Activated T-helper 17 cell treated with anti-CD3 and anti-CD28 coated beads, Interleukin-2, amount 50 U/mL, for 72 hours (primary cell): ENCODE measurements around the gene TSHZ2. TPM values are rescaled to one million over a fixed set of nuclear protein-coding genes. Genes with fewer than 3 reads are reported as not detected.
"Not testable (repeated sequence)": the region's sequence is repeated elsewhere in the genome, so short reads cannot be mapped to it uniquely, and the experiment has no call there.

Experiments
- ATAC-seq: fragments of 150-1000 bp; cut with Tn5 transposase; replicated peaks from 2 replicates; pipeline ENCODE4 v1.10.0; 2021; ENCODE audit warnings: mild to moderate bottlenecking, moderate library complexity
- H3K27ac Mint-ChIP-seq: one replicate; pipeline ENCODE4 v1.8.0; 2022; ENCODE audit warnings: mixed read lengths
- H3K27me3 Mint-ChIP-seq: one replicate; pipeline ENCODE4 v1.8.0; 2022; ENCODE audit warnings: mixed read lengths
- H3K36me3 Mint-ChIP-seq: one replicate; pipeline ENCODE4 v1.8.0; 2022; ENCODE audit warnings: low read depth, mild to moderate bottlenecking, mixed read lengths
- H3K4me1 Mint-ChIP-seq: one replicate; pipeline ENCODE4 v1.8.0; 2022; ENCODE audit warnings: mixed read lengths
- H3K4me3 Mint-ChIP-seq: one replicate; pipeline ENCODE4 v1.8.0; 2022; ENCODE audit warnings: mild to moderate bottlenecking, mixed read lengths
- H3K9me3 Mint-ChIP-seq: one replicate; pipeline ENCODE4 v1.8.0; 2022; ENCODE audit warnings: mixed read lengths
- total RNA-seq, 2 donors: library from RNA; stranded (reverse); gene quantifications; one replicate each; pipeline ENCODE4 v1.2.3, GENCODE V29; 2022

Gene TSHZ2
- total RNA-seq, 2 donors from 2014 or later: 29.8 to 58.2 TPM

GRCh38 chr20:53019464-53019863, 47.3 kb downstream of the TSHZ2 start:
- no peak for ATAC-seq
- H3K4me3 Mint-ChIP-seq: peak overlapping the region; percentile 58
- H3K27ac Mint-ChIP-seq: peak overlapping the region; percentile 90
- peaks cover 15% of the 10 kb centered on the region for H3K9me3 Mint-ChIP-seq
- H3K27me3 Mint-ChIP-seq: no peaks in the 10 kb centered on the region
- H3K4me1 Mint-ChIP-seq: peaks cover 42% of the 10 kb centered on the region
- H3K36me3 Mint-ChIP-seq: peaks cover 40% of the 10 kb centered on the region

GRCh38 chr20:53020376-53020775, 48.2 kb downstream of the TSHZ2 start:
- Mint-ChIP-seq H3K36me3 (peaks cover 31% of the 10 kb centered on the region), H3K27ac (peak overlapping the region; percentile 90), H3K4me1 (peaks cover 34% of the 10 kb centered on the region), H3K4me3 (peak overlapping the region; percentile 58), H3K9me3 (peaks cover 8% of the 10 kb centered on the region), H3K27me3 (no peaks in the 10 kb centered on the region)
- no peak for ATAC-seq

- Mint-ChIP-seq H3K27me3 (no peaks in the 10 kb centered on the region), H3K4me1 (peaks cover 34% of the 10 kb centered on the region), H3K27ac (peak overlapping the region; percentile 90), H3K36me3 (peaks cover 31% of the 10 kb centered on the region), H3K9me3 (peaks cover 8% of the 10 kb centered on the region), H3K4me3 (peak overlapping the region; percentile 58)
- no peak for ATAC-seq
These were observed 48.7 kb downstream of the TSHZ2 start for GRCh38 chr20:53020834-53021233.

GRCh38 chr20:53021934-53022333, 49.8 kb downstream of the TSHZ2 start:
- Mint-ChIP-seq H3K4me3 (peak overlapping the region; percentile 58), H3K27me3 (no peaks in the 10 kb centered on the region), H3K9me3 (peaks cover 4% of the 10 kb centered on the region), H3K27ac (peak overlapping the region; percentile 90), H3K36me3 (peaks cover 21% of the 10 kb centered on the region), H3K4me1 (peaks cover 34% of the 10 kb centered on the region)
- ATAC-seq: peak; percentile 83

GRCh38 chr20:53023732-53024520, 51.8 kb downstream of the TSHZ2 start:
- peaks cover 4% of the 10 kb centered on the region for H3K9me3 Mint-ChIP-seq
- peaks cover 27% of the 10 kb centered on the region for H3K36me3 Mint-ChIP-seq
- peak overlapping the region; percentile 58 for H3K4me3 Mint-ChIP-seq
- peak overlapping the region; percentile 90 for H3K27ac Mint-ChIP-seq
- peaks cover 40% of the 10 kb centered on the region for H3K4me1 Mint-ChIP-seq
- peak; percentile 53 for ATAC-seq
- H3K27me3 Mint-ChIP-seq: peaks cover 4% of the 10 kb centered on the region

- peak overlapping the region; percentile 58 for H3K4me3 Mint-ChIP-seq
- not testable (repeated sequence) for H3K27me3 Mint-ChIP-seq, H3K9me3 Mint-ChIP-seq, ATAC-seq
- H3K27ac Mint-ChIP-seq: peak overlapping the region; percentile 90
- H3K4me1 Mint-ChIP-seq: peaks cover 38% of the 10 kb centered on the region
- peaks cover 20% of the 10 kb centered on the region for H3K36me3 Mint-ChIP-seq
These were observed 52.5 kb downstream of the TSHZ2 start for GRCh38 chr20:53024653-53025052.

GRCh38 chr20:53027089-53027488, 54.9 kb downstream of the TSHZ2 start:
- no peak for ATAC-seq
- peak overlapping the region; percentile 55 for H3K27ac Mint-ChIP-seq
- H3K9me3 Mint-ChIP-seq: no peaks in the 10 kb centered on the region
- H3K27me3 Mint-ChIP-seq: peaks cover 4% of the 10 kb centered on the region
- peak overlapping the region; percentile 44 for H3K4me3 Mint-ChIP-seq
- H3K36me3 Mint-ChIP-seq: peaks cover 16% of the 10 kb centered on the region
- peaks cover 30% of the 10 kb centered on the region for H3K4me1 Mint-ChIP-seq

- ATAC-seq: peak; percentile 71
- H3K4me3 Mint-ChIP-seq: peak overlapping the region; percentile 44
These were observed 56.3 kb downstream of the TSHZ2 start for GRCh38 chr20:53028337-53029007.

GRCh38 chr20:53030061-53030460, 57.9 kb downstream of the TSHZ2 start:
- Mint-ChIP-seq H3K4me1 (peaks cover 25% of the 10 kb centered on the region), H3K9me3 (no peaks in the 10 kb centered on the region), H3K27ac (peak overlapping the region; percentile 69), H3K36me3 (peaks cover 16% of the 10 kb centered on the region), H3K4me3 (peak overlapping the region; percentile 44), H3K27me3 (peaks cover 4% of the 10 kb centered on the region)
- ATAC-seq: peak; percentile 41

More at GRCh38 chr20:53028337-53029007, 56.3 kb downstream of the TSHZ2 start:
- H3K36me3 Mint-ChIP-seq: peaks cover 16% of the 10 kb centered on the region
- H3K27me3 Mint-ChIP-seq: peaks cover 4% of the 10 kb centered on the region
- peak overlapping the region; percentile 55 for H3K27ac Mint-ChIP-seq
- peaks cover 18% of the 10 kb centered on the region for H3K4me1 Mint-ChIP-seq
- H3K9me3 Mint-ChIP-seq: no peaks in the 10 kb centered on the region

- Mint-ChIP-seq H3K4me3 (no peak overlapping the region), H3K36me3 (peaks cover 16% of the 10 kb centered on the region), H3K9me3 (no peaks in the 10 kb centered on the region), H3K27me3 (peaks cover 4% of the 10 kb centered on the region), H3K27ac (no peak overlapping the region), H3K4me1 (peaks cover 28% of the 10 kb centered on the region)
- ATAC-seq: no peak
These were observed 59.9 kb downstream of the TSHZ2 start for GRCh38 chr20:53032046-53032445.

- Mint-ChIP-seq H3K27ac (no peak overlapping the region), H3K4me1 (peaks cover 24% of the 10 kb centered on the region), H3K36me3 (peaks cover 16% of the 10 kb centered on the region), H3K4me3 (no peak overlapping the region), H3K9me3 (no peaks in the 10 kb centered on the region), H3K27me3 (peaks cover under 1% of the 10 kb centered on the region)
- ATAC-seq: no peak
These were observed 60.3 kb downstream of the TSHZ2 start for GRCh38 chr20:53032478-53032932.

- Mint-ChIP-seq H3K36me3 (peaks cover 12% of the 10 kb centered on the region), H3K27me3 (no peaks in the 10 kb centered on the region), H3K9me3 (no peaks in the 10 kb centered on the region), H3K4me3 (no peak overlapping the region), H3K27ac (no peak overlapping the region), H3K4me1 (peaks cover 23% of the 10 kb centered on the region)
- no peak for ATAC-seq
These were observed 61.0 kb downstream of the TSHZ2 start for GRCh38 chr20:53033176-53033575.

- peak overlapping the region; percentile 43 for H3K4me3 Mint-ChIP-seq
- peak; percentile 73 for ATAC-seq
- peaks cover 21% of the 10 kb centered on the region for H3K4me1 Mint-ChIP-seq
- peaks cover 6% of the 10 kb centered on the region for H3K36me3 Mint-ChIP-seq
- H3K9me3 Mint-ChIP-seq: no peaks in the 10 kb centered on the region
- H3K27ac Mint-ChIP-seq: peak overlapping the region; percentile 76
- no peaks in the 10 kb centered on the region for H3K27me3 Mint-ChIP-seq
These were observed 62.7 kb downstream of the TSHZ2 start for GRCh38 chr20:53034899-53035298.

- H3K27me3 Mint-ChIP-seq: no peaks in the 10 kb centered on the region
- peaks cover 10% of the 10 kb centered on the region for H3K4me1 Mint-ChIP-seq
- no peaks in the 10 kb centered on the region for H3K9me3 Mint-ChIP-seq
- no peak for ATAC-seq
- H3K27ac Mint-ChIP-seq: no peak overlapping the region
- H3K4me3 Mint-ChIP-seq: no peak overlapping the region
- H3K36me3 Mint-ChIP-seq: no peaks in the 10 kb centered on the region
These were observed 64.8 kb downstream of the TSHZ2 start for GRCh38 chr20:53036992-53037391.

GRCh38 chr20:53037621-53038020, 65.5 kb downstream of the TSHZ2 start:
- no peak overlapping the region for H3K4me3 Mint-ChIP-seq
- H3K36me3 Mint-ChIP-seq: no peaks in the 10 kb centered on the region
- H3K4me1 Mint-ChIP-seq: peaks cover 10% of the 10 kb centered on the region
- ATAC-seq: no peak
- no peaks in the 10 kb centered on the region for H3K9me3 Mint-ChIP-seq
- no peak overlapping the region for H3K27ac Mint-ChIP-seq
- no peaks in the 10 kb centered on the region for H3K27me3 Mint-ChIP-seq
